Measurements from ENCODE around the gene LSM7. TPM values are rescaled to one million over a fixed set of nuclear protein-coding genes. Genes with fewer than 3 reads are reported as not detected.
A peak's percentile ranks its signal among the peaks of the same experiment; 100 is the strongest.
"Not testable (repeated sequence)": the region's sequence is repeated elsewhere in the genome, so short reads cannot be mapped to it uniquely, and the experiment has no call there.

Gene LSM7
- total and polyA plus RNA-seq, 2 experiments from 2014 or later = 299 to 409 TPM

DNA sequence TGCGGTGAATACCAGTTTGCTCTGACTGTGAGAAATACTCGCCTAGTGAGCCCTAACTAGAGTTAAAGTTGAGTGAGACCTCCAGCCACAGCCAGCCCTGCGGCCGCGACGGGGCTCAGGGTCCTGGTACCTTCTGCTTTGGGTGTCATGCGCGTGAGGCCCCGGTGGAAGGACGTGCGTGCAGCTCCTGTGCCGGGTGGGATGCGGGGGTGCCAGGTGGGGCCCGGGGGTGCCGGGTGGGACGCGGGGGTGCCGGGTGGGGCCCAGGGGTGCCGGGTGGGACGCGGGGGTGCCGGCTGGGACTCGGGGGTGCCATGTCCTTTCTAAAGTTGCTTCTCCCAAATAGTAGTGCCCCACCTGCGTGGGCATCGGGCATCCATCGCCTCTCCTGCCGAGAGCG, 23.2 kb upstream of the LSM7 start (continued):
- no peak for TF ChIP-seq POLR2AphosphoS5 (IDR thresholded peaks at IDR 0.05; ENCODE audit: low read depth)

GRCh38 chr19:2350656-2351055, 22.3 kb upstream of the LSM7 start:
- Mint-ChIP-seq H3K27ac (no peak overlapping the region), H3K4me3 (no peak overlapping the region), H3K9me3 (no peaks in the 10 kb centered on the region), H3K27me3 (ENCODE audit: insufficient read depth, low read depth, poor library complexity) (peaks cover 6% of the 10 kb centered on the region), H3K36me3 (ENCODE audit: low read depth) (peaks cover 3% of the 10 kb centered on the region; the same call in 1 of the 3 replicates), H3K4me1 (peaks cover 3% of the 10 kb centered on the region; the same call in 2 of the 3 replicates)
- no peaks in the 10 kb centered on the region for H3F3A ChIP-seq (replicated peaks; ENCODE audit: low read depth)
- DNase-seq (ENCODE audit: low spot score) = no peak
- H2AFZ ChIP-seq = no peak overlapping the region
- no peaks in the 10 kb centered on the region for H3K9me2 ChIP-seq (ENCODE audit: insufficient read depth)
- H3K4me1 ChIP-seq (ENCODE audit: insufficient read depth) = no peaks in the 10 kb centered on the region
- H3K4me2 ChIP-seq = no peak overlapping the region
- no peak overlapping the region for H3K27ac ChIP-seq (ENCODE audit: low read depth)
- H4K20me1 ChIP-seq (replicated peaks; ENCODE audit: insufficient read depth) = no peaks in the 10 kb centered on the region
- no peaks in the 10 kb centered on the region for H3K27me3 ChIP-seq (ENCODE audit: insufficient read depth)
- H3K79me2 ChIP-seq (replicated peaks; ENCODE audit: insufficient read depth) = no peaks in the 10 kb centered on the region
- no peak for ATAC-seq
- H3K4me3 ChIP-seq = no peak overlapping the region
- no peak for TF ChIP-seq EZH2phosphoT487 (IDR thresholded peaks at IDR 0.05; ENCODE audit: unreplicated experiment)
- no peaks in the 10 kb centered on the region for H3K36me3 ChIP-seq (ENCODE audit: insufficient read depth)

- H3K27ac ChIP-seq (ENCODE audit: low read depth); H3K36me3 ChIP-seq (ENCODE audit: insufficient read depth); H3F3A ChIP-seq (replicated peaks; ENCODE audit: low read depth); H3K36me3 Mint-ChIP-seq (ENCODE audit: low read depth); H3K79me2 ChIP-seq (replicated peaks; ENCODE audit: insufficient read depth); DNase-seq (ENCODE audit: low spot score); H3K27ac Mint-ChIP-seq; H3K4me1 ChIP-seq (ENCODE audit: insufficient read depth); H3K27me3 Mint-ChIP-seq (ENCODE audit: insufficient read depth, low read depth, poor library complexity); ATAC-seq; H3K4me2 ChIP-seq; H3K27me3 ChIP-seq (ENCODE audit: insufficient read depth); H2AFZ ChIP-seq; H3K4me3 ChIP-seq; H3K9me2 ChIP-seq (ENCODE audit: insufficient read depth); H3K9me3 Mint-ChIP-seq; H3K4me1 Mint-ChIP-seq; H3K4me3 Mint-ChIP-seq; H4K20me1 ChIP-seq (replicated peaks; ENCODE audit: insufficient read depth): not testable (repeated sequence)
Observed at GRCh38 chr19:2349818-2350217, 21.4 kb upstream of the LSM7 start.

- ATAC-seq = peak; percentile 82
- H3K4me1 Mint-ChIP-seq = peaks cover 4% of the 10 kb centered on the region; the same call in 2 of the 3 replicates
- H3K27me3 ChIP-seq (ENCODE audit: insufficient read depth) = no peaks in the 10 kb centered on the region
- H3K27ac ChIP-seq (ENCODE audit: low read depth) = peak overlapping the region; percentile 50; the same call in 1 of the 2 replicates
- peak overlapping the region; percentile 1; the same call in 1 of the 3 replicates for H3K4me3 Mint-ChIP-seq
- no peaks in the 10 kb centered on the region for H3K36me3 ChIP-seq (ENCODE audit: insufficient read depth)
- H3K4me3 ChIP-seq = no peak overlapping the region
- peaks cover 2% of the 10 kb centered on the region for H3K27me3 Mint-ChIP-seq (ENCODE audit: insufficient read depth, low read depth, poor library complexity)
- H2AFZ ChIP-seq = no peak overlapping the region
- peaks cover 7% of the 10 kb centered on the region; the same call in 1 of the 3 replicates for H3K36me3 Mint-ChIP-seq (ENCODE audit: low read depth)
- no peak overlapping the region for H3K27ac Mint-ChIP-seq
- H4K20me1 ChIP-seq (replicated peaks; ENCODE audit: insufficient read depth) = no peaks in the 10 kb centered on the region
- no peak overlapping the region for H3K4me2 ChIP-seq
- no peaks in the 10 kb centered on the region for H3K79me2 ChIP-seq (replicated peaks; ENCODE audit: insufficient read depth)
- H3K4me1 ChIP-seq (ENCODE audit: insufficient read depth) = no peaks in the 10 kb centered on the region
- H3F3A ChIP-seq (replicated peaks; ENCODE audit: low read depth) = no peaks in the 10 kb centered on the region
- no peaks in the 10 kb centered on the region for H3K9me3 Mint-ChIP-seq
- H3K9me2 ChIP-seq (ENCODE audit: insufficient read depth) = no peaks in the 10 kb centered on the region
- no peak for DNase-seq (ENCODE audit: low spot score)
- no peak for TF ChIP-seq CREB1 (CRISPR knock-in tag; IDR thresholded peaks at IDR 0.05; ENCODE audit: low read depth)
- TF ChIP-seq, protein P1, sequence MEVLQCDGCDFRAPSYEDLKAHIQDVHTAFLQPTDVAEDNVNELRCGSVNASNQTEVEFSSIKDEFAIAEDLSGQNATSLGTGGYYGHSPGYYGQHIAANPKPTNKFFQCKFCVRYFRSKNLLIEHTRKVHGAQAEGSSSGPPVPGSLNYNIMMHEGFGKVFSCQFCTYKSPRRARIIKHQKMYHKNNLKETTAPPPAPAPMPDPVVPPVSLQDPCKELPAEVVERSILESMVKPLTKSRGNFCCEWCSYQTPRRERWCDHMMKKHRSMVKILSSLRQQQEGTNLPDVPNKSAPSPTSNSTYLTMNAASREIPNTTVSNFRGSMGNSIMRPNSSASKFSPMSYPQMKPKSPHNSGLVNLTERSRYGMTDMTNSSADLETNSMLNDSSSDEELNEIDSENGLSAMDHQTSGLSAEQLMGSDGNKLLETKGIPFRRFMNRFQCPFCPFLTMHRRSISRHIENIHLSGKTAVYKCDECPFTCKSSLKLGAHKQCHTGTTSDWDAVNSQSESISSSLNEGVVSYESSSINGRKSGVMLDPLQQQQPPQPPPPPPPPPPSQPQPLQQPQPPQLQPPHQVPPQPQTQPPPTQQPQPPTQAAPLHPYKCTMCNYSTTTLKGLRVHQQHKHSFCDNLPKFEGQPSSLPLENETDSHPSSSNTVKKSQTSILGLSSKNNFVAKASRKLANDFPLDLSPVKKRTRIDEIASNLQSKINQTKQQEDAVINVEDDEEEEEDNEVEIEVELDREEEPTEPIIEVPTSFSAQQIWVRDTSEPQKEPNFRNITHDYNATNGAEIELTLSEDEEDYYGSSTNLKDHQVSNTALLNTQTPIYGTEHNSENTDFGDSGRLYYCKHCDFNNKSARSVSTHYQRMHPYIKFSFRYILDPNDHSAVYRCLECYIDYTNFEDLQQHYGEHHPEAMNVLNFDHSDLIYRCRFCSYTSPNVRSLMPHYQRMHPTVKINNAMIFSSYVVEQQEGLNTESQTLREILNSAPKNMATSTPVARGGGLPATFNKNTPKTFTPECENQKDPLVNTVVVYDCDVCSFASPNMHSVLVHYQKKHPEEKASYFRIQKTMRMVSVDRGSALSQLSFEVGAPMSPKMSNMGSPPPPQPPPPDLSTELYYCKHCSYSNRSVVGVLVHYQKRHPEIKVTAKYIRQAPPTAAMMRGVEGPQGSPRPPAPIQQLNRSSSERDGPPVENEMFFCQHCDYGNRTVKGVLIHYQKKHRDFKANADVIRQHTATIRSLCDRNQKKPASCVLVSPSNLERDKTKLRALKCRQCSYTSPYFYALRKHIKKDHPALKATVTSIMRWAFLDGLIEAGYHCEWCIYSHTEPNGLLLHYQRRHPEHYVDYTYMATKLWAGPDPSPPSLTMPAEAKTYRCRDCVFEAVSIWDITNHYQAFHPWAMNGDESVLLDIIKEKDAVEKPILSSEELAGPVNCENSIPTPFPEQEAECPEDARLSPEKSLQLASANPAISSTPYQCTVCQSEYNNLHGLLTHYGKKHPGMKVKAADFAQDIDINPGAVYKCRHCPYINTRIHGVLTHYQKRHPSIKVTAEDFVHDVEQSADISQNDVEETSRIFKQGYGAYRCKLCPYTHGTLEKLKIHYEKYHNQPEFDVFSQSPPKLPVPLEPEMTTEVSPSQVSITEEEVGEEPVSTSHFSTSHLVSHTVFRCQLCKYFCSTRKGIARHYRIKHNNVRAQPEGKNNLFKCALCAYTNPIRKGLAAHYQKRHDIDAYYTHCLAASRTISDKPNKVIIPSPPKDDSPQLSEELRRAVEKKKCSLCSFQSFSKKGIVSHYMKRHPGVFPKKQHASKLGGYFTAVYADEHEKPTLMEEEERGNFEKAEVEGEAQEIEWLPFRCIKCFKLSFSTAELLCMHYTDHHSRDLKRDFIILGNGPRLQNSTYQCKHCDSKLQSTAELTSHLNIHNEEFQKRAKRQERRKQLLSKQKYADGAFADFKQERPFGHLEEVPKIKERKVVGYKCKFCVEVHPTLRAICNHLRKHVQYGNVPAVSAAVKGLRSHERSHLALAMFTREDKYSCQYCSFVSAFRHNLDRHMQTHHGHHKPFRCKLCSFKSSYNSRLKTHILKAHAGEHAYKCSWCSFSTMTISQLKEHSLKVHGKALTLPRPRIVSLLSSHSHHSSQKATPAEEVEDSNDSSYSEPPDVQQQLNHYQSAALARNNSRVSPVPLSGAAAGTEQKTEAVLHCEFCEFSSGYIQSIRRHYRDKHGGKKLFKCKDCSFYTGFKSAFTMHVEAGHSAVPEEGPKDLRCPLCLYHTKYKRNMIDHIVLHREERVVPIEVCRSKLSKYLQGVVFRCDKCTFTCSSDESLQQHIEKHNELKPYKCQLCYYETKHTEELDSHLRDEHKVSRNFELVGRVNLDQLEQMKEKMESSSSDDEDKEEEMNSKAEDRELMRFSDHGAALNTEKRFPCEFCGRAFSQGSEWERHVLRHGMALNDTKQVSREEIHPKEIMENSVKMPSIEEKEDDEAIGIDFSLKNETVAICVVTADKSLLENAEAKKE (CRISPR knock-in tag; IDR thresholded peaks at IDR 0.05) = no peak
Observed at GRCh38 chr19:2345794-2346663, 17.6 kb upstream of the LSM7 start.

All from GM23338 (cell line).